HG03521 (cell line): ENCODE measurements around the gene TBC1D22A.
"Not testable (repeated sequence)": the region's sequence is repeated elsewhere in the genome, so short reads cannot be mapped to it uniquely, and the experiment has no call there.

Source experiments
- ATAC-seq: cut with Tn5 transposase; IDR thresholded peaks from one replicate; pipeline ENCODE4 v1.9.1; 2021; ENCODE audit warnings: mild to moderate bottlenecking, moderate library complexity; ENCODE audit not compliant: unreplicated experiment

TBC1D22A gene

GRCh38 chr22:46966495-46966845 is 204.0 kb downstream of the TBC1D22A start:
- no peak for ATAC-seq

DNA sequence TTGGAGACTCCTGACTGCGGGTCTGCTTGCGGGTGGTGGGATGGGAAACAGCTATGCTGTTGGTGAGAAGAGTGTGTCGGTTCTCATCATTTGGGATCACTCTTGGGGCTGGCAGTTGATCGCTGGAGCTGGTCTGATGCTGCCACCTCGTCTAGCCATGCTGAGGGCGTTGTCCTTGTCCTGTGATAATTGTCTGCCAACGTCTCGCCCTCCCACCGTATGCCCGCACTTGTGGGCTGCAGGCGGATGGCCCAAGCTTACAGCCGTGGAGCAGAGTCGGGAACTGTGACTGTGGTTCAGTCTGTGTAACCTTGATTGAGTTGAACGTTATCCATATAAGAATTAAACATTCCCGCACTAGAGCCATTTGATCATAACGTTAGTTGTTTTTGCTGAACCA is 204.4 kb downstream of the TBC1D22A start:
- ATAC-seq = no peak

DNA sequence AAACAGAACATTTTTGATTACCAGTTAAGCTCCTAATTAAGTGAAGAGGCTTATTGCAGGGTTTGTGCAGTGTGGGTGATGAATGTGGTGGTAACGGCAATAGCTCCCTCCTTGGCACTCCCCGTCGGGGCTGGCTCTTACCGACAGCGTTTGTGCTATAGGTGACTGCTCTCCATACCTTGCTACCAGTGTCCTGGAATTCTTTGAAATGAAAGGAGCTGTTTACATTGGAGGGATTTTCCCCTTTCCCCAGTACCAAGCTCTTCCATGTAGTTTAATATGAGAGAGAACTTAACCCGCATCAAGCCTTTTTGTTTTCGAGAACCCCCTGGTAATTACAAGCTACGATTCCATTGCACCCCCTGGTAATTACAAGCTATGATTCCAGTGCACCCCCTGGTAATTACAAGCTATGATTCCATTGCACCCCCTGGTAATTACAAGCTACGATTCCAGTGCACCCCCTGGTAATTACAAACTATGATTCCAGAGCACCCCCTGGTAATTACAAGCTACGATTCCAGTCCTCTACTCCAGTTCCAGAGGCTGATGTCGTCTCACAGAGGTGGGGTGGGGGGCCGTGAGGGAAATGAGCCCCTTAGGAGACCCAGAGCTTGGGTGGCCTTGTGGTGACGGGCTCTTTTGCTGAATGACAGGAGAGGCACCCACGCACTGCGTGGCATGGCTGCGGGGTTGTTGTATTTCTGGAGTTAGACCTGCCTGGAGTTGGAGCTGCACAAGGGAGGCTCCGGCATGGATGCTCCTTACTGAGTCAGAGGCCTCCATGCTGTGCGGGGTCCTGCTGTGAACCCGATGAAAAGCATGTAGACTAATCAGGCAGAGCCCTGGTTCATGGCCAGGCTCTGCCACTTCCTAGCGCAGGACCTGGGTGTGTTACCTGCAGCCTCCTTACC is 205.3 kb downstream of the TBC1D22A start:
- ATAC-seq = no peak

- ATAC-seq = no peak
These were observed 205.9 kb downstream of the TBC1D22A start for GRCh38 chr22:46968359-46968740.

DNA sequence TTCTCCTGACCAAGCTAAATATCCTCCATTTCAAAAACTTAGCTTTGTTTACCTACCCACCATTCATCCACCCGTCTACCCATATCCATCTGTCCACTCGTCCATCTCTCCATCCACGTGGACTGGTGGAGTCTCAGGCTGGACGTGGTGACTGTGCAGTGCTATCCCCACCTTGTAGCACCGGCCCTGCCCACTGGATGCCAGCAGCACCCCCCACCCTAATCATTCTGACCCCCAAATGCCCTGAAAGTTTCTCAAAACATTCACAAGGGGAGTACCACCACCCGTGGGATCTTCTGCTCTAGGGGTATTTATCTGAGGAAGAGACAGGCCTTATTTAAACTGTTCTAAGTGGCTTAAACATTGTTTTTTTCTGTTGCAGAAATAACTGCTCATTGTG is 206.4 kb downstream of the TBC1D22A start:
- no peak for ATAC-seq

- ATAC-seq = peak; percentile 62
These were observed 207.0 kb downstream of the TBC1D22A start for GRCh38 chr22:46969491-46969890.

- ATAC-seq = no peak
These were observed 207.5 kb downstream of the TBC1D22A start for GRCh38 chr22:46969961-46970360.

GRCh38 chr22:46970411-46971098 is 208.1 kb downstream of the TBC1D22A start:
- ATAC-seq = no peak

- no peak for ATAC-seq
These were observed 208.8 kb downstream of the TBC1D22A start for GRCh38 chr22:46971099-46971763.

- ATAC-seq = no peak
These were observed 209.3 kb downstream of the TBC1D22A start for GRCh38 chr22:46971764-46972125.

DNA sequence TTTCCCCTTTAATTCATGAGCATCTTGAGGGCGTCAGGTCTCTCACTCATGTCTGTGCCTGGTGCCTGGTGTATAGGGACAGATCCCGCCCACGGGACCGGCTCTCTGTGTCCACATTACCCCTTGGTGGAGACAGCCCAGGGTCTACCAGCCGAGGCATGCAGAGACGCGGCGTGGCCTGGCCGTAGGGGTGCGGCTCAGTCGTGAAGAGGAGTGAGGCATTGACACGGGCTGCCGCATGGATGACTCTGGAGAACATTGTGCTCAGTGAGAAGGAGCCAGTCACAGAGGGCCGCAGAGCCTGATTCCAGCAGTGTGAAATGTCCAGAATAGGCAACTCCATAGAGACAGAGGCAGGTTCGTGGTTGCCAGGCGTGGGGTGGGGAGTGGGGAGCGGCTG is 209.8 kb downstream of the TBC1D22A start:
- ATAC-seq = no peak

GRCh38 chr22:46972901-46973831 is 210.7 kb downstream of the TBC1D22A start:
- no peak for ATAC-seq

GRCh38 chr22:46974077-46974476 is 211.6 kb downstream of the TBC1D22A start:
- ATAC-seq = no peak

GRCh38 chr22:46974631-46975585 is 212.5 kb downstream of the TBC1D22A start:
- no peak for ATAC-seq

DNA sequence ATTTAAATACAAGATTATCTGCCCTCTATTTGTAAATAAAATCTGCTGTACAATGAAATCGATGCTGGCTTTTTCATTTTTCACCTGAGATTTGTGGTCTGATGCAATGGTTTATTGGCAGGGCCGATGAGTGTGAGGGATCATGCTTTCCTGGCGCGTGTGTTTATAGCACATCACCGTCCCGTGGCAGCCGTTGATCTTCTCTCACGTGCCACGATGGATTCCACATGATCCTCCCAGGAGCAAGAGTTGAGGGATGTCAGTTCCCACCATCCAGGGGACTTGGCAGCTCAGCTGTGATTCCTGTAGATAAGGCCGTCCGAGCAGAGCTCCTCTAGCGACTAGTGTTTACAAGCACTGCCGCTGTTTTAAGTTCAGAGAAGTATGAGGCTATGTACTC is 213.7 kb downstream of the TBC1D22A start:
- ATAC-seq = no peak

GRCh38 chr22:46976598-46976997 is 214.1 kb downstream of the TBC1D22A start:
- ATAC-seq = no peak

DNA sequence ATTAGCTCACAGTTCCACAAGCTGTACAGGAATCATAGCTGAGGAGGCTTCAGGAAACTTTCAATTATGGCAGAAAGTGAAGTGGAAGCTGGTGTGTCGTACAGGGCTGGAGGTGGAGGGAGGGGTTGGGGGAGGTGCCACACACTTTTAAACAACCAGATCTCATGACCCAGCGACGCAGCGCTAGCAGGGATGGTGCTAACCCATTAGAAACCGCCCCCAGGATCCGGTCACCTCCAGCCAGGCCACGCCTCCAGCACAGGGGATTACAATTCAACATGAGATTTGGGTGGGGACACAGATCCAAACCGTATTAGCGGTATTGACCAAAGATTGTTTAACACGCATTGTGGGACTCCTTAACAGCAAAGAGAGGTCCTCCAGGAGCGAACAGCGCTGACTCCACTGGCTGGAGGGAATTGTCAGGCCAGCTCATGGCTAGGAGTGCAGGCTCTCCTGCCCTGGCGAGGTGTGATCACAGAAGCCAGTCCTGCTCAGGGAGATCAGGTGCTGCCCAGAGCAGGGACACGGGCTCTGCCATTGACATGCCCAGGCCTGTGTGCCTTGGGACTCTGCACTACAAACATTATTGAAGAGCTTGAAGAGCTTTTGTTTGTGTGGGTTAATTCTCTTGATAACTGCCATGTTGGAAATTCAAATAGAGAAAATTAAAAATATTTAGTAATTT is 215.3 kb downstream of the TBC1D22A start:
- ATAC-seq = no peak

DNA sequence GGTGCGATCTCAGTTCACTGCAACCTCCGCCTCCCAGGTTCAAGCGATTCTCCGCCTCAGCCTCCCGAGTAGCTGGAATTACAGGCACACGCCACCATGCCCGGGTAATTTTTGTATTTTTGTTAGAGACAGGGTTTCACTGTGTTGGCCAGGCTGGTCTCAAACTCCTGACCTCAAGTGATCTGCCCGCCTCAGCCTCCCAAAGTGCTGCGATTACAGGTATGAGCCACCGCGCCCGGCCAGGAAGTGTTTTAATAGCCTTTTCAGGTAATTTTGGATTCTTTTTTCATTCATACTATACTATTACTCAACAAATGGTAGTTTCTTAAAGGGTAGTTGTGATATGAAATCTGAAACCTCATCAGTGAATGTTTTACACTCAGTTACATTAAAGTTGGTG is 216.2 kb downstream of the TBC1D22A start:
- not testable (repeated sequence) for ATAC-seq

GRCh38 chr22:46979506-46979905 is 217.1 kb downstream of the TBC1D22A start:
- ATAC-seq = no peak
